Breast epithelium (tissue), 4 donors: ENCODE data around the gene WNT6. TPM values are rescaled to one million over a fixed set of nuclear protein-coding genes. Genes with fewer than 3 reads are reported as not detected.

Experiments
- DNase-seq, 2 donors: peaks; one replicate each; pipeline ENCODE4 v3.0.0-alpha.2; 2019; ENCODE audit warnings: low spot score in 2 of 2
- H3K27ac ChIP-seq, 2 donors: fragments of 200-600 bp; sonication (generic) in 1 of 2; one replicate each; pipeline ENCODE4 v1.5.1; 2016 to 2019; ENCODE audit warnings: mild to moderate bottlenecking in 1 of 2
- H3K27me3 ChIP-seq, 2 donors: fragments of 200-600 bp; sonication (generic) in 1 of 2; one replicate each; pipeline versions ENCODE4 v1.5.1 to v1.6.0; 2017 to 2019; ENCODE audit warnings: control low read depth in 1 of 2, mild to moderate bottlenecking in 1 of 2
- H3K36me3 ChIP-seq: fragments of 200-600 bp; one replicate; pipeline ENCODE4 v1.5.1; 2019
- H3K4me1 ChIP-seq, 2 donors: fragments of 200-600 bp; sonication (generic); one replicate each; pipeline ENCODE4 v1.5.1; 2016 to 2019; ENCODE audit warnings: control low read depth in 1 of 2
- H3K4me3 ChIP-seq, 3 donors: fragments of 200-600 bp; sonication (generic); 1 replicate in 2 of 3; 2 replicates in 1 of 3; pipeline ENCODE4 v1.5.1; 2016 to 2019; ENCODE audit warnings: mild to moderate bottlenecking in 3 of 3, moderate library complexity in 2 of 3
- H3K9me3 ChIP-seq, 2 donors: fragments of 200-600 bp; sonication (generic) in 1 of 2; one replicate each; pipeline ENCODE4 v1.5.1; 2016 to 2019; ENCODE audit warnings: control low read depth in 1 of 2
- CTCF ChIP-seq, 3 donors: fragments of 450-650 bp; IDR thresholded peaks; one replicate each; pipeline ENCODE4 v1.5.1; 2016 to 2017; ENCODE audit warnings: antibody characterized with exemption in 3 of 3, mild to moderate bottlenecking in 3 of 3, moderate library complexity in 3 of 3
- POLR2A ChIP-seq: fragments of 450-650 bp; IDR thresholded peaks from one replicate; pipeline ENCODE4 v1.6.1; 2016; ENCODE audit warnings: antibody characterized with exemption, mild to moderate bottlenecking, moderate library complexity
- POLR2AphosphoS5 ChIP-seq, 3 donors: sonication (generic); formaldehyde crosslinking; IDR thresholded peaks; one replicate each; pipeline ENCODE4 v1.6.1; 2017; ENCODE audit warnings: antibody characterized with exemption in 3 of 3
- intact Hi-C: fragments of 100-400 bp; cut with DNase I; formaldehyde crosslinking; loops from one replicate; pipeline ENCODE4 v1.15.1; 2023; ENCODE audit warnings: low total_unique reads
- total RNA-seq, 3 donors: library from RNA; depleted of rRNA; stranded (reverse); fragments of >200 nt; gene quantifications; one replicate each; pipeline ENCODE4 v1.1.0, GENCODE V29; 2016

WNT6 gene
- total RNA-seq, 3 donors from 2014 or later = 0.48 to 3.3 (median 1.3) TPM

- no peak for DNase-seq
- no peak for TF ChIP-seq CTCF (IDR thresholded peaks at IDR 0.05)
- TF ChIP-seq POLR2A = no peak
- no peak for TF ChIP-seq POLR2AphosphoS5 (IDR thresholded peaks at IDR 0.05)
- Histone ChIP-seq H3K9me3 (no peaks in the 10 kb centered on the region), H3K27me3 (no peaks in the 10 kb centered on the region), H3K27ac (no peak overlapping the region), H3K36me3 (no peaks in the 10 kb centered on the region), H3K4me1 (no peaks in the 10 kb centered on the region), H3K4me3 (no peak overlapping the region)
- intact Hi-C loops = no loop called here
Observed at GRCh38 chr2:218826791-218827190, 32.8 kb upstream of the WNT6 start.

GRCh38 chr2:218827701-218828476, 31.7 kb upstream of the WNT6 start:
- no peaks in the 10 kb centered on the region for H3K27me3 ChIP-seq

GRCh38 chr2:218828477-218828778, 31.2 kb upstream of the WNT6 start:
- Histone ChIP-seq H3K4me3 (no peak overlapping the region), H3K36me3 (no peaks in the 10 kb centered on the region), H3K27me3 (no peaks in the 10 kb centered on the region), H3K9me3 (no peaks in the 10 kb centered on the region), H3K4me1 (no peaks in the 10 kb centered on the region), H3K27ac (no peak overlapping the region)
- no peak for DNase-seq
- intact Hi-C loops = no loop called here
- TF ChIP-seq POLR2A = no peak

More at GRCh38 chr2:218827701-218828476, 31.7 kb upstream of the WNT6 start:
- DNase-seq = no peak
- Histone ChIP-seq H3K4me3 (no peak overlapping the region), H3K27ac (no peak overlapping the region), H3K36me3 (no peaks in the 10 kb centered on the region), H3K9me3 (no peaks in the 10 kb centered on the region), H3K4me1 (no peaks in the 10 kb centered on the region)
- intact Hi-C loops = no loop called here
- TF ChIP-seq CTCF (IDR thresholded peaks at IDR 0.05) (no peak), POLR2A (no peak), POLR2AphosphoS5 (IDR thresholded peaks at IDR 0.05) (no peak)

- Histone ChIP-seq H3K27ac (no peak overlapping the region), H3K4me3 (no peak overlapping the region), H3K4me1 (no peaks in the 10 kb centered on the region), H3K27me3 (no peaks in the 10 kb centered on the region), H3K9me3 (no peaks in the 10 kb centered on the region), H3K36me3 (no peaks in the 10 kb centered on the region)
- no peak for TF ChIP-seq CTCF (IDR thresholded peaks at IDR 0.05)
- DNase-seq = no peak
- intact Hi-C loops = loop anchor here (10.0 kb wide), 1 partner anchor 115 kb away; the partner anchor contains the start of gene TTLL4
Observed at GRCh38 chr2:218829868-218830451, 29.6 kb upstream of the WNT6 start.

GRCh38 chr2:218830526-218831306, 28.9 kb upstream of the WNT6 start:
- Histone ChIP-seq H3K27me3 (no peaks in the 10 kb centered on the region), H3K9me3 (no peaks in the 10 kb centered on the region), H3K27ac (no peak overlapping the region), H3K4me3 (no peak overlapping the region), H3K36me3 (no peaks in the 10 kb centered on the region), H3K4me1 (no peaks in the 10 kb centered on the region)
- intact Hi-C loops = loop anchor here (10.0 kb wide), 1 partner anchor 116 kb away; the partner anchor contains the start of gene TTLL4
- no peak for DNase-seq
- TF ChIP-seq CTCF (IDR thresholded peaks at IDR 0.05) = no peak
- TF ChIP-seq POLR2A = no peak
- TF ChIP-seq POLR2AphosphoS5 (IDR thresholded peaks at IDR 0.05) = no peak
